OCI-LY7 (cell line): ENCODE measurements around the gene HDGFL3.

Experiments used
- CTCF ChIP-seq: fragments of 200-600 bp; sonication (generic); conservative IDR thresholded peaks from 2 replicates; pipeline ENCODE4 v1.5.1; 2014; ENCODE audit warnings: mild to moderate bottlenecking, antibody characterized with exemption, low read length, moderate library complexity, mixed read lengths
- EZH2phosphoT487 ChIP-seq: fragments of 200-600 bp; sonication (generic); IDR thresholded peaks from 2 replicates; pipeline ENCODE4 v1.6.1; 2018; ENCODE audit warnings: low read depth, borderline replicate concordance, mild to moderate bottlenecking, mixed run types, antibody characterized with exemption, low read length, moderate library complexity, mixed read lengths

GRCh38 chr15:83155942-83156341 is 51.7 kb downstream of the HDGFL3 start:
- TF ChIP-seq CTCF (no peak), EZH2phosphoT487 (no peak)
